Ecto neural progenitor cell (in vitro differentiated cells): Measurements from ENCODE around the gene ATP6V1G3.
"Not testable (repeated sequence)": the region's sequence is repeated elsewhere in the genome, so short reads cannot be mapped to it uniquely, and the experiment has no call there.

Experiments used
- DNase-seq: peaks from one replicate; pipeline ENCODE4 v3.0.0-alpha.2; 2018; ENCODE audit warnings: low spot score

Gene ATP6V1G3

GRCh38 chr1:198540580-198540979, at the start of gene ATP6V1G3:
ATP6V1G3 (minus strand) TSS chr1:198540680; CDS start chr1:198540650, 30 bp downstream.
- DNase-seq = no peak

- no peak for DNase-seq
Measured at GRCh38 chr1:198588845-198589244, 48.4 kb upstream of the ATP6V1G3 start.

GRCh38 chr1:198584163-198584562, 43.7 kb upstream of the ATP6V1G3 start:
- no peak for DNase-seq

GRCh38 chr1:198583209-198583802, 42.8 kb upstream of the ATP6V1G3 start:
- not testable (repeated sequence) for DNase-seq

GRCh38 chr1:198577444-198577843, 37.0 kb upstream of the ATP6V1G3 start:
- DNase-seq = no peak

- no peak for DNase-seq
Measured at GRCh38 chr1:198575798-198576641, 35.5 kb upstream of the ATP6V1G3 start.

GRCh38 chr1:198575292-198575691, 34.8 kb upstream of the ATP6V1G3 start:
- no peak for DNase-seq

GRCh38 chr1:198574325-198574724, 33.8 kb upstream of the ATP6V1G3 start:
- DNase-seq = no peak

- DNase-seq = no peak
Measured at GRCh38 chr1:198564716-198565115, 24.2 kb upstream of the ATP6V1G3 start.

GRCh38 chr1:198564157-198564556, 23.7 kb upstream of the ATP6V1G3 start:
- no peak for DNase-seq

GRCh38 chr1:198563583-198563982, 23.1 kb upstream of the ATP6V1G3 start:
- DNase-seq = no peak

GRCh38 chr1:198560161-198560560, 19.7 kb upstream of the ATP6V1G3 start:
- no peak for DNase-seq

GRCh38 chr1:198559362-198559761, 18.9 kb upstream of the ATP6V1G3 start:
- no peak for DNase-seq

GRCh38 chr1:198558402-198558801, 17.9 kb upstream of the ATP6V1G3 start:
- DNase-seq = no peak

- no peak for DNase-seq
Measured at GRCh38 chr1:198556971-198557370, 16.5 kb upstream of the ATP6V1G3 start.

GRCh38 chr1:198552668-198553416, 12.4 kb upstream of the ATP6V1G3 start:
- DNase-seq = no peak

- no peak for DNase-seq
Measured at GRCh38 chr1:198550941-198551524, 10.6 kb upstream of the ATP6V1G3 start.

GRCh38 chr1:198549866-198550265, 9.4 kb upstream of the ATP6V1G3 start:
- DNase-seq = no peak

- no peak for DNase-seq
Measured at GRCh38 chr1:198548890-198549289, 8.4 kb upstream of the ATP6V1G3 start.

GRCh38 chr1:198545156-198545555, 4.7 kb upstream of the ATP6V1G3 start:
- no peak for DNase-seq

GRCh38 chr1:198544265-198544664, 3.8 kb upstream of the ATP6V1G3 start:
- no peak for DNase-seq

- no peak for DNase-seq
Measured at GRCh38 chr1:198543670-198544260, 3.3 kb upstream of the ATP6V1G3 start.
